Kidney tubule cell (primary cell): Measurements from ENCODE around the gene SYNE4.
"Not testable (repeated sequence)": the region's sequence is repeated elsewhere in the genome, so short reads cannot be mapped to it uniquely, and the experiment has no call there.

Experiments
- DNase-seq: peaks from one replicate; pipeline ENCODE4 v3.0.0-alpha.2; 2018; ENCODE audit warnings: low spot score

Gene SYNE4

GRCh38 chr19:35990771-35991730 lies 17.6 kb downstream of the SYNE4 start:
- no peak for DNase-seq

DNA sequence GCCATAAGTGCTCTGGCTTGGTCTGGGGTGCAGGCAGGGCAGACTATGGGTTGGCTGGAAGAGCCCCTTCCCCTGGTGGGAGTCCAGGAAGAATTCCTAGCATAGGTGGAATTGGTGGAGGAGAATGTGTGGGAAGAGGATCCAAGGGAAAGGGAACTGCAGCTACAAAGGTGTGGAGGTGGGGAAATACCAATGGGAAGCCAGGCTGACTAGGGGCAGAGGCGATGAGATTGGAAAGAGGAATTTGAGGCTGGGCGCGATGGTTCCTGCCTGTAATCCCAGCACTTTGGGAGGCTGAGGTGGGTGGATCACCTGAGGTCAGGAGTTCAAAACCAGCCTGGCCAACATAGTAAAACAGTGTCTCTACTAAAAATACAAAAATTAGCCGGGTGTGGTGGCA lies 18.5 kb downstream of the SYNE4 start:
- DNase-seq = no peak

GRCh38 chr19:35988824-35989223 lies 19.8 kb downstream of the SYNE4 start:
- no peak for DNase-seq

GRCh38 chr19:35987571-35987896 lies 21.1 kb downstream of the SYNE4 start:
- DNase-seq = no peak

GRCh38 chr19:35986664-35987570 lies 21.7 kb downstream of the SYNE4 start:
- no peak for DNase-seq

GRCh38 chr19:35986111-35986510 lies 22.5 kb downstream of the SYNE4 start:
- DNase-seq = no peak

DNA sequence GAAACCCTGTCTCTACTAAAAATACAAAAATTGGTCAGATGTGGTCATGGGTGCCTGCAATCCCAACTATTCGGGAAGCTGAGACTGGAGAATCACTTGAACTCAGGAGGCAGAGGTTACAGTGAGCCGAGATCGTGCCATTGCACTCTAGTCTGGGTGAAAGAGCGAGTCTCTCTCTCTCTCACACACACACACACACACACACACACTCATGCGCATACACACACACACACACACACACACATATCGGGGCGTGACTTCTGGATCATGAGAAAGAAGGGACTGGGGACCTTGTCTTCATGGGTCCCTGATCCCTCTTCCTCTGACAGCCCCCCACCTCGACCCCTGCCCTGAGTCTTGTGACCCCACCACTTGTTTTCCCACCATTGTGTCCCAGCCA lies 25.4 kb downstream of the SYNE4 start:
- no peak for DNase-seq

DNA sequence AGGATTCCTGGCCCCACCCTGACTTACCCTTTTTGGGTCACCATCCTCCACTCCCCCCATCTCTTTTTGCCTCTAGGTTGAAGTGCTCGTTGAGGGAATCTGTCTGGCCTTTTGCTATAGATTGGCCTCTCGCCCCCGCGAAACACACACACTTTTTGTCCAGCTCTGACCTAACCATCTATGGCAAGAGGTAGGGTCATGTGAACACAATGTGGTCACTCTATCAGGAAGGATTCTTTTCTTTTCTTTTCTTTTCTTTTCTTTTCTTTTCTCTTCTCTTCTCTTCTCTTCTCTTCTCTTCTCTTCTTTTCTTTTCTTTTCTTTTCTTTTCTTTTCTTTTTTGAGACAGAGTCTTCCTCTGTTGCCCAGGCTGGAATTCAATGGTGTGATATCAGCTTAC lies 27.6 kb downstream of the SYNE4 start:
- not testable (repeated sequence) for DNase-seq

- DNase-seq = no peak
Measured at GRCh38 chr19:35978832-35979365, 29.7 kb downstream of the SYNE4 start.

- no peak for DNase-seq
Measured at GRCh38 chr19:35978271-35978670, 30.3 kb downstream of the SYNE4 start.

- DNase-seq = no peak
Measured at GRCh38 chr19:35977446-35978222, 31.0 kb downstream of the SYNE4 start.

- DNase-seq = no peak
Measured at GRCh38 chr19:35975608-35976214, 32.9 kb downstream of the SYNE4 start.

GRCh38 chr19:35973487-35973886 lies 35.1 kb downstream of the SYNE4 start:
- no peak for DNase-seq

DNA sequence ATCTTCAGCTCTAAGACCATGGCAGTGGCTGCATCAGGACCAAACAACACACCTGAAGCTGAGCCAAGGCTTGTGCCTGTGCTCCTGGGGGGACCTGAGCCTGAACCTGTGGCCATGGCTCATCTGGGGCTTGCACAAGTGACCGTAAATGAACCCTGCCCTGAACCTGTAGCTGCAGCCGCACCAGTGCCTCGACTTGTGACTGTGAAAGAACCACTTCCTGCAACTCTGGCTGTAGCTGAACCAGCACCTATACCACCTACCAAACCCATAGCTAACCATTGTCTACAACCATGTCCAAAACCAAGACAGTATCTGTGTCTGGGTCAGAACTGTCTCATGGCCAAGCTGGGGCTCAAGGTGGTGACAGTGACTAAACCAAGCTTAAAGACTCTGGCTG lies 41.8 kb downstream of the SYNE4 start:
- no peak for DNase-seq

DNA sequence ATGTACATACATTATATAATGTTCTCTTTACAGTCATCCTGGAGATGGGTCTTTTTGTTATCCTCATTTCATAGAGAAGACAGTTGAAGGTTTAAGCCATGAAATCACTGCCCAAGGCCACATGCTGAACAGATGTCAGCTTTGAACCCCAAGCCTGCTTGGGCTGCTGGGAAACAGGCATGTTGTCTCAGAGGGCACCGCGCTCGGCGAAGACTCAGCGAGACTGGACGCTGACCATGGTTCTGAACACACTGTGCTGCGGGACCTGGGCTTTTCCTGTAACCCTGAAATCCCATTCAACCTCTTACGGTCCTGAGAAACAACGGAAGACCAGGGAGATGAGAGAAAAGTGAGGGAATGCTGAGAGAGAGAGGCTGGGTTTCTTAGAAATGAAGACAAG lies 45.1 kb downstream of the SYNE4 start:
- peak; percentile 47 for DNase-seq

DNA sequence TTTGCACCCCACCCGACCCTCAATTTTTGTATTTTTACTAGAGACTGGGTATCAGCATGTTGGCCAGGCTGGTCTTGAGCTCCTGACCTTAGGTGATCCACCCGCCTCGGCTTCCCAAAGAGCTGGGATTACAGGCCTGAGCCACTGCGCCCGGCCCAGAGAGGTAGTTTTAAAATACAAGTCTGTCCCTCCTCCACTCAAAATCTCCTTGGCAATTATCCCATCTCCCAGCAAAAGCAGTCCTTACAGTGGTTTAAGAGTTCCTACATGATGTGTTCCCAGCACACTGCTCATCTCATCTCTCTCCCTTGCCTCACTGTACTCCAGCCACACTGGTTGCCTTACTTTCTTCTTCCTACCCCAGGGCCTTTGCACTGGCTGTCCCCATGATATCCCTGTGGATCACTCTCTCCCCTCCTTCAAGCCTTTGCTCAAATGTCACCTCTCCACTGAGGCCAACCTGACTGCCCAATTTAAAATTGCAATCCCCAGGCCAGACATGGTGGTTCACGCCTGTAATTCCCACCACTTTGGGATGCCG lies 48.1 kb downstream of the SYNE4 start:
- DNase-seq = no peak

DNA sequence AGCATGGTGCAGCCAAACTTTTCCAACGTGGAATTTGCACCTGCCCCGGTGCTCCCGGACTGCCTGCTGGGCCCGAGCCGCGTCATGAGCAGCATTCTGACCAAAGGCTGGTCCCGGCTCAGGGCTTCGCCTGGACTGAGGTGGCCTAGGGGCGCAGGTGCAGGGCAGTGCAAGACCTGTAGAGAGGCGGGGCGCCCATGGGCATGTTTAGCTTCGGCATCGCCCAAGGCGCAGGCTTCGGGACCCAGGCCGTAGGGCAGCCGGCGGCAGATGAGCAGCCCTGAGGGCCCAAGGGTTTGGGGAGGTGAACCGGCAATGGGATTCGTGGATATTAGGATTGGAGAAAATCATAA lies 48.7 kb downstream of the SYNE4 start:
- no peak for DNase-seq

- DNase-seq = no peak
Measured at GRCh38 chr19:35959040-35959967, 49.3 kb downstream of the SYNE4 start.

GRCh38 chr19:35958660-35959039 lies 50.0 kb downstream of the SYNE4 start:
- no peak for DNase-seq

- not testable (repeated sequence) for DNase-seq
Measured at GRCh38 chr19:35957411-35957810, 51.2 kb downstream of the SYNE4 start.
